Activated effector memory CD4-positive, alpha-beta T cell treated with anti-CD3 and anti-CD28 coated beads, Interleukin-2, amount 50 U/mL, for 16 hours (primary cell): Measurements from ENCODE around the gene CELF2.
"Not testable (repeated sequence)": the region's sequence is repeated elsewhere in the genome, so short reads cannot be mapped to it uniquely, and the experiment has no call there.

Experiments
- DNase-seq: peaks from one replicate; pipeline ENCODE4 v3.0.0-alpha.2; 2020

CELF2 gene

DNA sequence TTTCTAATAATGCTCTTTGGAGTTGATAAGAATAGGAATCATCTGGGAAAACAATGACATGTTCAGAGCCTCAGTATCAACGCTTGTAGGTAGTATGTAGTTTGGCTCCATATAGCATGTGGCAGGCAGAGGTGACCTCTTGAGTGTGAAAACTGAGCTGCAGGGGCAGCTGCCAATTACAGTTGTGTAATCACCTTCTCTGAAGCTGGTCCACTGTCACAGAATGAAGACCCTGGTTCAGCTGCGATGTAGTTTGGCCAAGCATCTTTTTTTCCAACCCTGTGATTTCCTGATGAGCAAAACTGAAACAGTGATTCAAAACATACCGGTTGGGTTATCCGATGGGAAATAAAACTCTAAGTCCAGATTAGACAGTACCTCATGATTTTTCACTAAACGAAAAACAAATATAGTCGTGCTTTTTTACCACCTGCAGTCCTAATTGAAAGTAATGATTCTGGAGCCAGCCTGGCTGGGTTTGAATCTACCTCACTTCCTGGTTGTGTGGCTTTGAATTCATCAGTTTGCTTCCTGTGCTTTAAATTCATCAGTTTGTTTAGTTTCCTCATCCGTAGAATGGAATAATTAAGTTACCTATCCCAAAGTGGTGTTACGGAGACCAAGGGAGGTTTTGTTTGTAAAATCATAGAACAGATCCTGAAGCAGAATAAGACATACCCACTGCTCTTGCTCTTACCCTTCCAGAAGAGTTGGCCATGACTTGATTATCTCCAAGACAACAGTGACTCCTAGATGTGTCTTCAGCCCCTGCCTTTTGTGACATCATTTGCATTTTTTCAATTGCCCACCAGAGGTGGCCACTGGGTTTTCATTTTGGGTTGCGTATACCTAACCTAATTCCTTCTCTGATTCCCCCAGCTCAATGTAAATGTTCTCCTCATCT lies 87.4 kb downstream of the CELF2 start:
- no peak for DNase-seq

DNA sequence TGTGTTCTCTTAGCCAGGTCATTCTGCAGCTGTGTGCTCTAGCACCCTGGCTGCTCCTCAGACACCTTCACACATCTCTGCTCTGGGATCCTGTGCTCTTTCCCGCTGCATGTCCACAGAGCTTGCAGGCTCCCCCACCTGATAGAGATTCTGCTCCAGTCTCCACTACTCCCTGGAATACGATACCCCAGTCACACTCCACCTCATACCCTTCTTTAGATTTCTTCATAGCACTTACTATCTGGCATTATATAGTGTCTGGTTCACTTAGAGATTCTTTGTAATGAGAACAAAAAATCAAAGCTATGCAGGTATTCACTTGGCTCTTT lies 88.0 kb downstream of the CELF2 start:
- DNase-seq = no peak

DNA sequence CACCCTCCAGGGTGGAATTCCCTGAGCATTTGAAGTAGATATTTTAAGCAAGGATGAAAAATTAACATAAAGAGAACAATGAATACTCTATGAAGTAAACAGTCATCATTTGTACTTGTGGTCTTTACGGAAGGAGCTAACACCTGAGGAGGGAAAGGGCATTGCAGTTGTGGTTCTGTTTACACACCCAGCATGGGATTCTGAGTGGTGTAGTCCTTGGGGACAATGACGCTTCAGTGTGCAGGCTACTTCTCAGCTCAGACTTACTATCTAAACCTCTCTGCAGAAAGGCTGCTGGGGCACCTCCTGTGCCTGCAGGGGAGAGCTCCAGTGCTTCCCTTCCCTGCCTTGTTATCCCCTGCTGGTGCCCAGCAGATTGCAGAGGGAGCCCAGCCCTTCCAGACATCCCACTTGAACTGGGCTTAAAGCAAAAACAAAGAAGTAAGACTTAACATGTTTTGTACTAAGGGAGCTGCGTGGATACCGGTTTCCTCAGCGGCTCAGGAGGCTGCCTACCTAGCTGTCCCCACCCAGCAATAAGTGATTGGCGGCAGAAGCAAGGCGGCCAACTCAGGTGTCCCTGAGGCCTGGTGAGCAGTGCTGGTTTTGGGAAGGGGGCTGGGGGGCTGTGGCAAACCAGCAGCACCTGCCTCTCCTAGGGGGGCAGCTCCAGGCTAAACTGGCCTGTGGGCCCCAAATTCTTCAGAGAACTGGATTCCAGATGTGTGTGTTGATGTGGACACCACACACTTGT lies 89.1 kb downstream of the CELF2 start:
- DNase-seq = no peak

DNA sequence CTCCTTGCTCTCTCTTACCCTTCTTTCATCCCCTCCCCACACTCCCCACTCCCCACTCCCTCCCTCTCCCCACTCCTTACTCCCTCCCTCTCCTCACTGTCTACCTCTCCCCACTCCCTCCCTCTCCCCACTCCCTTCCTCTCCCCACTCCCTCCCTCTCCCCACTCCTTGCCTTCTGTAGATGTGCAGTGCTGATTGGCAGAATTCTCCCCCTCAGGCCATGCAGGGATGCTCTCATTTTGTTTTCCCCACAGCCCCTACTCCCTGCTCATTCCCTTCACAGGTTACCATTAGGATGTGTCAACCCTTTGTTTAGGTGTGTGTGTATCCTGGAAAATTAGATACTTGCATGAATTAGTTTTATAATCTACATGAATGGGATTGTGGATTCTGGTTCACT lies 90.3 kb downstream of the CELF2 start:
- no peak for DNase-seq

DNA sequence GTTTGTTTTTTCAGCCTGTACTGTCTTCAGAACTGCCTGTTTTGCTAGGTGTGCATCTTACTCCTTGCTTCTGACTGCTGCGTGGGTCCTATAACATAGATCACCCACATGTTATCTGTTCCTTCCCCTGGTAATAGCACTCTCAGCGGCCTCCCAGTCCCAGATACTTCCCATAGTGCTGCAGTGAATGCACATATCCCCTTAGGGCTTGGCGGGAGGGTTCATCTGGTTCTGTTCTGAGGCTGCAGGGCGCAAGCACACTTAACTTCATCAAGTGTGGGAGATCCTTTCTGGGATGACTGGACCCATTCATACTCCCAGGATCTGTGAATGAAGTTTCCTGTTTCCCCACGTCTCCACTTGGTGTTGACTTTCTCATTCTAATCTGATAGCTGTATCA lies 90.7 kb downstream of the CELF2 start:
- no peak for DNase-seq

DNA sequence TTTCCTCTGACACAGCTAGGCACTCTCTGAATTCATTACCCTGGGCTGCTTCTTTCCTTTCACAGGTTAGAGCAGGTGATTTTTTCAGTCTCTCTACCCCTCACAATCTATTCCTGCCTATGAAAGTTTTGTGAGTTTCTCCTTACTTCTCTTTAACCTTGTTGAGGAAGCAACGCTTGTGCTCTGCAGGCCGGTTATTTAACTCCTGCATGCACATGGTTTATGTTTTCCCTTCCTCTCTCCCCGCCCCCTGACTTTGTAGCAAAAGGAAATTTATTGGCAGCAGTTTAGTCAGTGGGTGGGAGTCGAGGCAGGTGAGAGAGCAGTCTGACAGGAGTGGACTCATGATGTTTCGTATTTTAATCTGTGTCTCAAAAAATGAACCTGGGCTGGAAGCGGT lies 91.9 kb downstream of the CELF2 start:
- DNase-seq = no peak

DNA sequence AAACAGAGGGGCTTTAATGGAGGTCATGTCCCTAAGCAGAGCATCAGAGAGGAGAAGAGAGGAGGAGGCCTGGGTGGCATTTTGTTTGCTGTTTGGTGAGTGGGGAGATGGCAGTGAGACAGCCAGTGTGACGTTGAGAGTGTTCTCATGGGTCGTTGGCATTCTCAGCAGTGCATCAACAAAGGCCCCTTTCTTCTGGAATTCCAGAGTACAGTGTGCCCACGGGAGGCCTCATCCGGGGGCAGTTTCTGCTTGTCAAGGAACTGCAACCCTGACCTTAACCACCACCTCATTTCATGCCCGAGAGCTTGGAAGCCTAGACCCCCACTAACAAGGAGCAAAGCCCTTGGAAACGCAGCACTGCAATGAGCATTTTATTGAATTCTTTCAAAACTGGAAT lies 92.9 kb downstream of the CELF2 start:
- no peak for DNase-seq

DNA sequence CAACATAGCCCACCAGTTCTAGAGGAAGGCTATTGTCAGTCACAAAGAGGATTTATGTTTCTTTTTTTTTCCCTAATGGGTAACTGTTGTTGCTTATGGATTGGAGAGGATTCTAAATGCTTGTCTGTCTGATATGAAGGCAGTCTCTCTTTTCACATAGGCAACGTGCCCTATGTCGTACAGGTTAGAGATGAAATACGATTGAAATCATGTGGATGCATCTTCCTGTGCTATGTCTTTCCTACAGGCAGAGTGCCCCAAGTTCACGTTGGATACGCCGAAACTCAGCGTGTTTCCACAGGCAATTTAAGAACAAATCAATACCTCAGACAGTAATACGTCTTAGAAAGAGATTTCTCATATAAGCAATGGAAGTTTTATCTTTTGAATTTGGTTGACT lies 93.8 kb downstream of the CELF2 start:
- DNase-seq = no peak

DNA sequence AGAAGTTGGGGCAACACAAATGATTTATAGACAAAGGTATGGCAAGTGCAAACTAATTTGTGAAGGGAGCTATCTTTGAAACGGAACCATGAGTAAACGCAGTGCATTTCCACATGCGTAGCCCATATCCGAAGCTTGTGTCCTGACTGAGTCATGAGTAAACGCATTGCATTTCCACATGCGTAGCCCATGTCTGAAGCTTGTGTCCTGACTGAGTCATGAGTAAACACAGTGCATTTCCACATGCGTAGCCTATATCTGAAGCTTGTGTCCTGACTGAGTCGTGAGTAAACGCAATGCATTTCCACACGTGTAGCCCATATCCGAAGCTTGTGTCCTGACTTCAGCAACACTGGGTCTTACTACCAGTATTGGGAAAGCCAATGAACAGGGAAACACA lies 95.0 kb downstream of the CELF2 start:
- DNase-seq = no peak

DNA sequence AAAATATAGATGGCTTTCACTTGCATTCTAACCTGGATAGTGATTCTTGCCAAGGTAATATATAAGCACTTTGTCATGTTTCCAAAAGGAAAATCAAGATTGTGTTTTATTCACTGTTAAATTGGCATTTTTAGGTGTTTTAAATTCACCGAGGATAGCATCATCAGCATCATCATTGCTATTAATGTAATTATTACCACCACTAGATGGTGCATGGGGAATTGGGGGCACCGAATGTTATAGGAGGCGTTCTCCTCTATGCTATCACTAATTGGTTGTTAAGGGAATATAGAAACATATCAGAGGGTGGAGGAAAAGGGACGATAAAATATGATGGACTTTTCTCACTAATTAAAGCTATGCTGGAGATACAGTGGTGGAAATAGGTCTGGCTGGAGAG lies 95.5 kb downstream of the CELF2 start:
- no peak for DNase-seq

DNA sequence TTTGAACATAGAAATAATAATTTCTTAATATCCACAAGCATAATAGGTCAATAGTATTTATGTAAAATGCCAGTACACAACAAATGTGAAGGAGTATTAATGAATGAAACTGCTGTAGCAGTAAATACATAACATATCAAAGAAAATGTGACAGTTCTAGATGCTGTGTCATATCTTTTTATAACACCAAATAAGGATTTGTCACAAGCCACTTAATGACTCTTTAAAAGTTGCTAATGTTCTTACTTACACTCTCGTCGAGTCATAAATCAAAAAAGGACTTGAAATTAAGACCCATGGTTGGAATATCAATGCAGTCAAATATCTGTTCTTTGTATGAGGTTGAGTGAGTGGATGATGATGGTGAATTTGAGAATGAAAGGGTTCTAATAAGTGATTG lies 96.6 kb downstream of the CELF2 start:
- DNase-seq = no peak

DNA sequence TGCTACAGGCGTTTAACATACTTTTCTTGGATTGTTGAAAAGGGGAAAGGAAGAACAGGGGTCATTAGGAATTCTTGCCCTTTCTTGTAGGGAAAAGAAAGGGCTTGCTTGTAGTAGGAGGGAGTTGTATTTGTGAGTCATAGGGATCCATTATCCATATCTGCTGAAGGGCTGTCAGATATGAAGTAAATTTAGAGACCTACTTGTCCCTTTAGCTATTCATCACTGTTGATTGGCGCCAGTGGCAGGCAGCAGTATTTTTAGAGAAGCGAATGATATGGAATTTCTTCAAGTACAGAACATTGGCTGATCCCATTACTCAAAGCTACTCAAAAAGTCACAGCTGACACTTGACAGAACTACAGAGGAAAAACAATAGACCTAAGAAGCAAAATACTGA lies 97.7 kb downstream of the CELF2 start:
- no peak for DNase-seq

DNA sequence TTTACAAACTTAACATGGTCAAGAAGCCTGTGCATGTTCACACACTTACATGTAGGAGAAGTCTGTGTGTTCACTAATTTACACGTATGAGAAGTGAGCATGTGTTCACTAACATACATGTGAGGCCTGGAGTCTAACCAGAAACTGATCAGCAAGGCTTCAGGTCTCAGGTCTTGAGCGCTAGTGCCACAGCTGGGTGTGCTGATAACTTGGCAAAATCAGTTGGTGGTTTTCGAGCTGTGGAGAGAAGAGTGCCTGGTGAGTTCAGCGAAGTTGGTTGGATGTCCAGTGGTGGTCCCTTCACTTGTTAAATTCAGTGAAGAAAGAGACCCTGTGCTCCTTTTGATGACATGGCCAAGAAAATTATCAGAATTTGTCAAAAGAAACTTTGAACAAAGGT lies 98.7 kb downstream of the CELF2 start:
- no peak for DNase-seq

DNA sequence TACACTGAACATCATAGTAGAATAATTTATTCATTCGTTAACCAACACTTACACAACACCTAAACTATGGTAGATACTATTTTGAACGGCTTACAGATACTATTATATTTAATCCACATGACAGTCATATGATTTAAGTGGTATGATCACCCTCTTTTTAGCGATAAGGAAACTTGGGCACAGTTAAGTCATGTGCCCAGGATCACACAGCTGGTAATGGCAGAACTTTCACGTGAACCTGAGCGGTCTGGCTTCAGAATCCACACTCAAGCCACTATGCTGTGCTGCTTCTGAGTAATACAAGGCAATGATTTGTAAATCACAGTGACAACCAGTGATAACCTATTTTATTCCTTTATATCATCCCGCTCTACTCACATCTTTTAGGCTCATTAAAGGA lies 99.1 kb downstream of the CELF2 start:
- DNase-seq = no peak

DNA sequence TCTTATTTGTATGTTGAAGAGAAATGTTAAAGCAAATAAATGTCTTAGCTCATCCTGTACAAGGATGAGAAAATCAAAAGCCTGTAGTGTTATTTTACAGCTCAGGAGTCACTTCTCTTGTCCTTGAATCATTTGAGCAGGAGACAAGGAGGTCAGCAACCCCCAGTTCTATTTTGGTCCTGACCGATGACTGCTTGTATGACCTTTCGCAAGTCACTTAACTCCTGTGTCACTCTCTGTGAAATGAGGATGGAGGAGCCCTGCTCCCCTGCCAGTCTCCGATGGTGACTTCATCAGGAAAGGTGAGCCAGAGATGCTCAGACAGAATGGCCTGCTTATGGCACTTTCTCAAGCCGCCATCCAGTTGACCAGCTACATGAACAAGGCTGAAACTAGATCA lies 101.0 kb downstream of the CELF2 start:
- no peak for DNase-seq

DNA sequence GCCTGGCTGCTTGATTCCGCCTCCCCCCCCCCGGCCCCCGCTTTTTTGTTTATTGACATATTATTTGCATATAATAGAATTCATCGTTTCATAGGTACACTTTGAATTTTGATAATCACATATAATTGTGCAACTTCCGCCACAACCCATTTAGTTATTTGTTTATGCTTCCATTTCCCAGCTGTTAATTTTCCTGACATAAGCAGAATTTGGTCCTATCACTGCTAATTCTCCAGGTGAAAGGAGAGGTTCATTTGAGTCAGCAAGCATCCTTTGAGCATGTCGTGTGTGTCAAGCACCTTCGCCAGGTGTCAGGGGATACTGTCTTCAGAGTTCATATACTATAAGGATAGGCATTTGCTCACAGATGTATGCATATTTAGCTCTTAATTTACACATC lies 102.2 kb downstream of the CELF2 start:
- no peak for DNase-seq

DNA sequence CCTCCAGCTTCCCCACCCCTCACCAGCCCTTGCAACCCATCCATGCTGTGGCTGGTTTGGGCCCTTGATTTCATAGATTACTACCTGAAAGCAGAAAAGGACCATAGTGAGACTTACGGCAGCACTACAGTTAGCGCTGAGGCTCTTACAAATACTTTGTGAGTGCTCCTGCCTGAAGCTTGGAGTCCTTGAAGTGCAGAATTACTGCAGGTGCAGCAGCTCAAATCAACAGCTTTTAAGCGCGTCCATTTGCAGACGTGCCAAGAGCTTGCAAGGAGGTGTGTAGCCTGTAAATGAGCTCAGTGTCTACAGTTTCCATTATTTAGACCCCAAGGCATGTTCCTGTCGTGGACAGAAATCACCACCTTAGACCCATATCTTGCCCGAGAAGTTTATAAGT lies 103.0 kb downstream of the CELF2 start:
- DNase-seq = no peak

DNA sequence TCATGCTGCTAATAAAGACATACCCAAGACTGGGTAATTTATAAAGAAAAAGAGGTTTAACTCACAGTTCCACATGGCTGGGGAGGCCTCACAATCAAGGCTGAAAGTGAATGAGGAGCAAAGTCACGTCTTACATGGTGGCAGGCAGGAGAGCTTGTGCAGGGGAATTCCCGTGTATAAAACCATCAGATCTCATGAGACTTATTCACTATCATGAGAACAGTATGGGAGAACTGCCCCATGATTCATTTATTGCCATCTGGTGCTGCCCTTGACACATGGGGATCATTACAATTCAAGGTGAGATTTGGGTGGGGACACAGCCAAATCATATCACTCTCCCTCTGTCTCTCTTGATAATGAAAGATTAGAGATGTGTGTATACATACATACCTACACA lies 106.2 kb downstream of the CELF2 start:
- not testable (repeated sequence) for DNase-seq

DNA sequence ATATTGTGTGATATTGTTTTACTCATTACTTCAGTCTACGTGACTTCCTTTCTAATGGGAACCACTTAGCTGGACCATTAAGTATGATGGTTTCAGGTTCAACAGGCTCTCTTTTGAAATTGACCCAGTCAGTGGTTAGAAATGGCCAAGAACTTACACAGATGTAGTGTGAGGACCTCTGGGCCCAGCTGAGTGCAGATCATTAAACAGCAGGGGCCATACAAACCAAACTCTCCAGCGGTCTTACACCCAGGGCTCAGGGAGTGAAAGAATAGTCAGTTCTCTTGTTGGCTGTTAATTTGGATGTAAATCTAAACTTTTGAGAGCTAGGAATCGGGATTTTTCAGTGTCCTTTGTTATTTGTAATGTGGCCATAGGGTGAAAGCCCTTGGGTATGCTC lies 107.3 kb downstream of the CELF2 start:
- no peak for DNase-seq

DNA sequence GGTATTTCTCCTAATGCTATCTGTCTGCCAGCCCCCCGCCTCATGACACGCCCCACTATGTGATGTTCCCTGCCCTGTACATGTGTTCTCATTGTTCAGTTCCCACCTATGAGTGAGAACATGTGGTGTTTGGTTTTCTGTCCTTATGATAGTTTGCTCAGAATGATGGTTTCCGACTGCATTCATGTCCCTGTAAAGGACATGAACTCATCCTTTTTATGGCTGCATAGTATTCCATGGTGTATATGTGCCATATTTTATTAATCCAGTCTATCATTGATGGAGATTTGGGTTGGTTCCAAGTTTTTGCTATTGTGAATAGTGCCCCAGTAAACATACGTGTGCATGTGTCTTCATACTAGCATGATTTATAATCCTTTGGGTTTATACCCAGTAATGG lies 109.3 kb downstream of the CELF2 start:
- DNase-seq = not testable (repeated sequence)

DNA sequence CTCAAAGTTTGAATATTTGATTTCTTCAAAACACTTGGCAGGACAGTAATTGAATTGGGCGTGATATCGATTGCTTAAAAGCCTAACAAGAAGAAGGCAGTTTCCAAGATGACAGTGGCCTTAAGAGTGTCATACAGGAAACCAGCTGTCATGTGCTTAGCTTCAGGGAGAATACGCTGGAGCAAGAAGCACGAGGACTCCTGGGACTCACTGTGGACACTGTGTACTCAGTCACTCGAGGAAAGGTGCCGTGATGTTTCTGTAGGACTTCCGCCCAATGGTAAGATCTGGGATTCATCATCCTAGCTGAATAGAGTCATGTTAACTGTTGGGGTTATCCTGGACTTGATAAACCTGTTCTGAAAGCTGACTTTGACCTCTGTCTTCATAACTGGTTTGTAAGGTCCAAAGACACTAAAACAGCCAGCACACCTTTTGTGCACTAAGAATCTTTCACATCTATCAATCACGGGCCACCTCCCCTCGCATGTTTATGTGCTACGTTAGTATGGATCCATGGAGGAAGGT lies 113.5 kb downstream of the CELF2 start:
- DNase-seq = no peak

DNA sequence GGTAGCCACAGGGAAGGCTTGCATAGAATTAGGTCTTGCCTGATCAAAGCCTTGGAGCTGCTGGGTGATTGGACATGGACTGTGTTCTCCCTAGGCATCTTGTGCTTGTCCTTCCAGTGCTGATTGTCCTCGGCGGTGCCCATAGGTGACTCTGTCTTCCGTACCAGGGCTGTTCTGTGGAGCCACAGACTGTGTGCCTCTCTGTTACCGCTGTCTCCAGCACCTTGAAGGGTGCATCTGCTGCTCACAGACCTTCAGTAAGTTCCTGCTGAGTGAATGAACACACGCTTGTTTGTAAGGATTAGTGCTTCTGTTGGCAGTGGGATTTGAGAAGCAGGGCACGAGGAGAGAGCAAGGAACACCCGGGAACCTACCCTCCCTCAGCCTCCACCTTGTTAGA lies 116.7 kb downstream of the CELF2 start:
- no peak for DNase-seq

DNA sequence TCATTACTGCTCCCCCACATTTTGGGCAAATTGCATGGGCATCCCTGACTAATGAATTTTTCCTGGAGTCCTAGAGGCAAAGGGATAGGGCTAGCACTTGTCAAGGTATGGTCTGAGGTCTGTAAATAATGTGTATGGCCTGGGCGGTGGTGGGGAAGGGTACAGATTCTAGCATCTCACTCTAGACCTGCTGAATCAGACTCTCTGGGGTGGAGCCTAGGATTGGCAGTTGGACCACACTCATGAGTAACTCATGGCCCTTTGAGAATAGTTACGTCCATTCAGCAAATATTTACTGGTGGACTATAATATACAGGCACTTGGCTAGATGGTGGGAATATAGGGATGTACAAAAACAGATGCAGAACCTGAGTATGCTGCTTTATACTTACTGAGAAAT lies 118.0 kb downstream of the CELF2 start:
- no peak for DNase-seq

DNA sequence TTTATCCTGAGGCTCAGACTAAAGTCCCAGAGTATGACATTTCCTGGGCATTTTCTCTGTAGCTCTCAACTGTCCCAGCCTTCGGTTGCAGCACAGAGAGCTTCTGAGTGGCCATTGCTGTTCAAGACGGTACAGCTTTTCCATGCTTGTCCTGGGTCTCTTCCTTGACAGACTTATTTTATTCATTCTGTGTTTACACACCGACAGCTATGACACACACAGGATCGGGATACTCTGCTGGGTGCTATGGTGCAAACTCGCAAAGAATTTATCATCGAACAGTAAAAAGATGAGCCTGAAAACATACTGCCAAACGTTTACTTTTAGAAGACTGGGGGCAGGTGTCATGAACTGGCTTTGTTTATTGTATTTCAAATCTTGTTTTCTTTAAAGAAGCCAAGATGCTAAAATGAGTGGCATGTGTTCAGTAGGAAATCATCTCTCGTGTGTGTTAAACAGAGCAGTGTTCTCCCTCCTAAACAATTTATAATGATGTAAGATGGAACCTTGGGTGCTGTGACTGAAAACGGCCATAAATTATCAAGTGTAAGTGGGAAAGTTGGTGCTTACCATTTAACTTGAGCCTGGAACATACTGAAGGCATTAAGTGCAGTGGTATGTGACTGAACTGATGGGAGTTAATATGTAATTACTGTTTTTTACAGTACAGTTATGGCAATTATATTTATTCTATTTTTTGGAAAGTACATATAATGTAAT lies 120.8 kb downstream of the CELF2 start:
- DNase-seq = no peak
